G401 (cell line): ENCODE measurements around the gene DOCK2. TPM values are rescaled to one million over a fixed set of nuclear protein-coding genes. Genes with fewer than 3 reads are reported as not detected.
"Not testable (repeated sequence)": the region's sequence is repeated elsewhere in the genome, so short reads cannot be mapped to it uniquely, and the experiment has no call there.

Experiments used
- DNase-seq: peaks from one replicate; pipeline ENCODE4 v3.0.0-alpha.2; 2015; ENCODE audit warnings: low spot score
- in situ Hi-C: cut with HindIII; loops from 2 replicates; pipeline ENCODE4 v1.10.0; 2016; ENCODE audit warnings: low sequenced_read_pairs, mixed read lengths
- total RNA-seq: library from RNA; depleted of rRNA; stranded (reverse); fragments of >200 nt; shearing (Covaris generic); gene quantifications from 2 replicates; pipeline ENCODE4 v1.2.3, GENCODE V29; 2014

The DOCK2 gene
- total RNA-seq, 1 experiment from 2014 or later: not detected

- DNase-seq: no peak
- in situ Hi-C loops: no loop called here
These were observed 195.2 kb downstream of the DOCK2 start for GRCh38 chr5:169832304-169832703.

DNA sequence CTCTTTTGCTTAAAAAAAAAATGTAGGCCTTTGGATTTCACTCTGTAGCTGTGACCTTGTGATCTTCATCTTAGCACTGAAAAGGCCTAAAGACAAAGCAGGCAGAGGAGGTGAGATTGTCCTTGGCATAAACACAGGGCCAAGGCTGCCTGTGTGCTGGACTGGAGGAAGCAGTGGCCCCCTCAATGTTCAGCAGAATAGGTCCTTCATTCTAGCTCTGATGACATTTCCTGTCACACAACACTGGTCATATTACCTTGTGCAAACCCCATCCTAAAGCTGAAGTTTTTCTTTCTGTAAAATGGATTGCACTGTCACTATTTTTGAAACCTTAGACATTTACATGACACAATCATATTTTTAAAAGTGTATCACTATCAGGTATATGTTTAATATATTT, 195.8 kb downstream of the DOCK2 start:
- in situ Hi-C loops: no loop called here
- DNase-seq: no peak

- in situ Hi-C loops, DNase-seq: not testable (repeated sequence)
These were observed 196.7 kb downstream of the DOCK2 start for GRCh38 chr5:169833681-169834292.

GRCh38 chr5:169834540-169834939, 197.5 kb downstream of the DOCK2 start:
- DNase-seq, in situ Hi-C loops: not testable (repeated sequence)

DNA sequence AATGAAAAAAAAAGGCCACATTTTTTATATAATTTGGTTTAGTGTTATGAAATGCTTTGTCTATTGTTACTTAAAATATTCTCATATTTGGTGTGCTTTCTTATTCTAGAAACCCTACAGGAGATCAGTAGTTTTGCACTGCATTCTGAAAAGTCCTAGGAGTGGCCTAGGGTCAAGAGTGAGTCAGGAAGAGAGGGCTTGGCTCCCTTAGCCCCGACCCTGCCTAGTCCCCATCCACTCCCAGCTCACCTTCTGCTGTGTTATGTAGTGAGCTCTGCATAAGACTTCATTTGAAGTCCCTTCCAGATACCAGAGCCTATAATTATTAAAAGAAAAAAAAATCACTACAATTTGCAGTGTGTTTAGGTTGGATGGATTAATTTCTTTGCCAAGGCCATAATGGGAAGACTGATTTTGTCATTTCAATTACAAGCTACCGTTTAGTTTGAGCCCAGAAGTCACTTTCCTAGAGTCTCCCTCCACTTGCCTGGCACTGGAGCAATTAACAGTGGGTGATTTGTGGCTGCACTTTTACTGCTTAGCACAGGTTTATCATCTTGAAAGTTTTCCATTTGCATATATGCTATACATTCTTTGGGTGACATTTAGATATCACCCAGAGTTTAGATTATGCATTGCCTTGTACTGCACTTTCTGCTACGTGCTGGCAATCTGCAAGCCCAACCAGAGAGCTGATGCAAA, 199.9 kb downstream of the DOCK2 start:
- no peak for DNase-seq
- in situ Hi-C loops: no loop called here

DNA sequence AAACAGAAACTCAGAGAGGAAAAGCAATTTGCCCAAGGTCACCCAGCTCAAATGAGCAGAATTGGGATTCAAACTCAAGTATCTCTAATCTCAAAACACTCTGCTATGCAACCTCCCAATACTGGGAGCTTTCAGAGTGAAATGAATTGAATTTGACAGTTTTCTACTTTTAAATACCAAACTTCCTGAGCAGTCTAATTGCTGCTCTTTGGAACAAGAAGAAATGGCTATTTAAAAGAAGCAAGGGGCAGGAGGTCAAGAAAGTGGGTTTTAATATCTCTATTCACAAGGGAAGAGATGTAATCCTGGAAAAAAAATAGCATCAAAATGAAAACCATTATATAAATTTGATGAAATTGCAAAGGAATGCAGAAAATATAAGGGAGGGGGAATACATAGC, 200.6 kb downstream of the DOCK2 start:
- no peak for DNase-seq
- in situ Hi-C loops: no loop called here

- DNase-seq: no peak
- in situ Hi-C loops: no loop called here
These were observed 201.6 kb downstream of the DOCK2 start for GRCh38 chr5:169838688-169839087.

DNA sequence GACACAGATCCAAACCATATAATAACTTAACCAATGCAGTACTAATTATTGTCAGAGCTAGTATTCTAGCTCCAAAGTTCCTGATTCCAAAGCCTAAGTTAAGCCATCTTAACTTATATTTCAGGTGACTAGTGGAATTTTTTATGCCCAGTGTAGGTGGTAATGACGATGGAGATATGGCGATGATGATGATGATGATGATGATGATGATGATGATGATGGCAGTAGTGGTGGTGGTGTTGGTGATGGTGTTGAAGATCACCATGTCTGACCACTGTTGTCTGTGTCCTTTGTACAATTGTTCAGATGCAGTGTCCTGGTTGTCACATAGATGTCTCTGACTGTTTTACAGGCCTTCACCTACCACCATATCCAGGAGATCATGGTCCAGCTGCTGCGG, 203.3 kb downstream of the DOCK2 start:
- in situ Hi-C loops: no loop called here

DNA sequence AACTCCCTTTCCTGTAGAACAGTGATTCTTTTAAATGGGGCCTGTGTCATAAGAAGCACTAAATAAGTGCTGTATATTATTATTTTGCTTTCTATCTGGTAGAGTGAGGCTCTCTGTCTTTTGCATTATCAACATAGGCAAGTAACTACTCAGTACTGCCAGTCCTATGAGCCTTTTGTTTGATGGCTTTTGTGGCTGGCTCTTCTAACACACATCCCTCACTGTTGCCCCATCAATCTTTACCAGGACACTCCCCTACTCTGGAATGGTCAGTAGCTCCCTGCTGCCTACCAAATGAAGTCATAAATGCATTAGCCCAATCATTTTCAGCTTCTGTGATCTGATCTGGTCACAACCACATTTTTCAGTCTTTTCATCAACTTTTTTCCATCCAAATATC, 205.6 kb downstream of the DOCK2 start:
- in situ Hi-C loops: no loop called here

More for the DNA sequence above, 203.3 kb downstream of the DOCK2 start:
- DNase-seq: no peak

DNA sequence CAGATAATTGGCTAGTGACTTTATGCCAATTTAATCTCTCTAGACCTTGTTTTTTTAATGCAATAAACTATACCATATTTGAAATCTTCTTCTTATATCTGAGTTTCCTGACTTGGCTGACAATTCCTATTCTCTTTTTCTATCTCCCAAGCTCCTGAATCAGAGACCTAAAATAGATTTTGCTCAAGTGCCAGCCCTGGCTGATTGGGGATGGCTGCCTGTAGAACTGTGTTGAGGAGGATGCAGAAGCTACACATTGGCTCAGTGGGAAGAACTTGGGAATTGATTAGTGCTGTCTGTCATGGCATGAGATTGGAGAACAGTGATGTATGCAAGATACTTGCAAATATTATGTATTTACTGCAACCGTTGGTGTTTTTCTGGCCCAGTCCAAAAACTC, 210.4 kb downstream of the DOCK2 start:
- in situ Hi-C loops: no loop called here
- DNase-seq: no peak

More for the DNA sequence above, 205.6 kb downstream of the DOCK2 start:
- no peak for DNase-seq

GRCh38 chr5:169848271-169848670, 211.2 kb downstream of the DOCK2 start:
- DNase-seq: no peak
- in situ Hi-C loops: no loop called here

DNA sequence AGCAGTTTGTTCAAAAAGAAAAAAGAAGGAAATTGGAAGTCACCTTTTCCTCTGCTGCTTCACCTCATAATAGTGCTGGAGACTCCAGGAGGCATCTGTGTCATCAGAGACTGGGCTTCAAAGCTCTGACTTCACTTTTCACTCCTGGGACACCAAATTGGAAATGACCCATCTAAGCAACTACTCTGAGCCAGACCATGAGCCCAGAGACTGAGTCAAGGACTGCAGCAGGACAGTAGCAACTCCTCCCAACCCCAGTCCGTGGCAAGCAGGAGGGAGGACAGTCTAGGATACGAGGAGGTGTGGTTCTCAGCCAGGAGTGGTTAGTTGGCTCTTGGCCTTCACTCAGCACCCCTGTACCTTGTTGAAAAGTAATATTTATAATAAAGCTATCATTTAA, 211.7 kb downstream of the DOCK2 start:
- DNase-seq: no peak
- in situ Hi-C loops: no loop called here

- in situ Hi-C loops: no loop called here
- DNase-seq: no peak
These were observed 213.3 kb downstream of the DOCK2 start for GRCh38 chr5:169850409-169850808.

- in situ Hi-C loops: no loop called here
These were observed 214.3 kb downstream of the DOCK2 start for GRCh38 chr5:169851321-169851850.

GRCh38 chr5:169856571-169856970, 219.5 kb downstream of the DOCK2 start:
- no peak for DNase-seq
- in situ Hi-C loops: no loop called here

More at GRCh38 chr5:169851321-169851850, 214.3 kb downstream of the DOCK2 start:
- no peak for DNase-seq

DNA sequence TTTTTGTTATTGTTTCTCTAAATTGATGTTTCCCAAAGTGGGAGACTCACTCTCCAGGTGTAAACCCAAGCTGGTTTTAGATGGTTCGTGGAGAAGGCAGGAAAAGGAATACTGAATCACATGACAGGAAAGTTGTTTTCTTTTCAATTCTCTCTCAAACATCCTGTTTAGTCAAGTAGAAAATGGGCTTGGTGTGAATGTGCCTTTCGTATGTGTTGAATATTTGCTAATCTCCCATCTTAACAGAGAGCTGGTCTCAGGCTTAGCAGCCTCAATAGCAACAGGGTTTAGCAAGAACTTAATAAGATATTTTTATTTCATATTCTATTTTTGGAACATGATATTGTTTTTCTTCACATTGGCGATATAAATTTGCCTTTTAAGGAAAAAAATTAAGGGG, 223.5 kb downstream of the DOCK2 start:
- no peak for DNase-seq
- in situ Hi-C loops: no loop called here

DNA sequence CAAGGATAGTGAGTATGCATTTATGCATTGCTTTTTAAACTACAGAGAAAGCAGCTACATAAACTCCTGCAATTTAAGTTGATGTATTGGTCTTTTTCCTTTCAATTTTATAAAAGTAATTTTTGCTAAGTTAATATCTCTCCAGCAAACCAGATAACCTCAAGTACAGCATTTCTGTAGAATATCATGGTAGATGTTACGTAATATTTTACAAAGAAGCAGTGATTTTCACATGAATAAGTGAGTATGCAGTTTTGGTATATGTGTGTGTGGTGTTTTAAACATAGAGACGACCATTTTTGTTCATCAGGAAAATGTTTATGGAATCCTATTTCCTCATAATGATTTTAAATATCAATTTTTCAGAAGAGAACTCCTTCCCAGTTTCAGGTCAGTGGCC, 224.4 kb downstream of the DOCK2 start:
- in situ Hi-C loops: no loop called here
- no peak for DNase-seq

- in situ Hi-C loops: no loop called here
- DNase-seq: no peak
These were observed 224.9 kb downstream of the DOCK2 start for GRCh38 chr5:169861934-169862333.

GRCh38 chr5:169862391-169862811, 225.3 kb downstream of the DOCK2 start:
- in situ Hi-C loops: no loop called here
- DNase-seq: no peak

GRCh38 chr5:169864483-169864882, 227.4 kb downstream of the DOCK2 start:
- DNase-seq: no peak
- in situ Hi-C loops: no loop called here

DNA sequence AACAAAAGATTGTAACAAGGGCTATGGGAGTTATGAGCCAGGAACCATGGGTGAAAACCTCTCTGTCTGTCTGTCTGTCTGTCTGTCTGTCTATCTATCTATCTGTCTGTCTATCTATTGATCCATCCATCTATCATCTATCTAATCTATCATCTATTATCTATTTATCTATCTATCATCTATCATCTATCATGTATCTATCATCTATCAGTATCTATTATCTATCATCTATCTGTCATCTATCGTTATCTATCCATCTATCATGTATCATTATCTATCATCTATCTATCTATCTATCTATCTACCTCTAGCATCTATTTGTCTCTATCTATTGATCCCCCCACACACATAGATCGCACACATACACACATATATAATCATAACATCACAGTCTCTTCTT, 230.3 kb downstream of the DOCK2 start:
- no peak for DNase-seq
- in situ Hi-C loops: no loop called here
